Choroid plexus epithelial cell (primary cell): ENCODE results near the gene DCAKD.
A peak's percentile ranks its signal among the peaks of the same experiment; 100 is the strongest.

Experiments used
- DNase-seq: peaks from one replicate; pipeline ENCODE4 v3.0.0-alpha.2; 2010; ENCODE audit warnings: low read depth
- H3K4me3 ChIP-seq: 2 replicates; pipeline ENCODE4 v1.5.1; 2011; ENCODE audit warnings: low read depth, mild to moderate bottlenecking, control low read depth, low read length, moderate library complexity
- TF ChIP-seq, protein P1 (sequence below): conservative IDR thresholded peaks from 2 replicates; pipeline ENCODE4 v1.5.1; 2011; ENCODE audit warnings: low read depth, mild to moderate bottlenecking, control low read depth, inconsistent platforms, low read length, moderate library complexity

The DCAKD gene

DNA sequence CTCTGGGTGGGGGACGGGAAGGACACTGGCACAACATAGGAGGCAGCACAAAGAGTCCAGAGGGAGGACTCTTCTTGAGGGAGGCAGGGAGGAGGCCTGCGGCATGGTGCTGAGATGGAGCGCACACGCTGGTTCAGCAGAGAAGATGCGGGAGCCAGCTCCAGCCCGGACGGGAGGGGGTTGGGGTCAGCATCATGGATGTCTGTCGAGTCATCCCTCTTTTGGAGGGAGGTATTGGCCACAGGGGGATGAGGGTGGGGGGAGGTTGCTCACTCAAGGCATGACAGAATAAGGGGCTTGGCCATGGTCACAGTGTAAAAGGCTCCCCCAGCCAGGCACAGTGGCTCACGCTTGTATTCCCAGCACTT is 19.3 kb downstream of the DCAKD start:
- TF ChIP-seq, protein P1, sequence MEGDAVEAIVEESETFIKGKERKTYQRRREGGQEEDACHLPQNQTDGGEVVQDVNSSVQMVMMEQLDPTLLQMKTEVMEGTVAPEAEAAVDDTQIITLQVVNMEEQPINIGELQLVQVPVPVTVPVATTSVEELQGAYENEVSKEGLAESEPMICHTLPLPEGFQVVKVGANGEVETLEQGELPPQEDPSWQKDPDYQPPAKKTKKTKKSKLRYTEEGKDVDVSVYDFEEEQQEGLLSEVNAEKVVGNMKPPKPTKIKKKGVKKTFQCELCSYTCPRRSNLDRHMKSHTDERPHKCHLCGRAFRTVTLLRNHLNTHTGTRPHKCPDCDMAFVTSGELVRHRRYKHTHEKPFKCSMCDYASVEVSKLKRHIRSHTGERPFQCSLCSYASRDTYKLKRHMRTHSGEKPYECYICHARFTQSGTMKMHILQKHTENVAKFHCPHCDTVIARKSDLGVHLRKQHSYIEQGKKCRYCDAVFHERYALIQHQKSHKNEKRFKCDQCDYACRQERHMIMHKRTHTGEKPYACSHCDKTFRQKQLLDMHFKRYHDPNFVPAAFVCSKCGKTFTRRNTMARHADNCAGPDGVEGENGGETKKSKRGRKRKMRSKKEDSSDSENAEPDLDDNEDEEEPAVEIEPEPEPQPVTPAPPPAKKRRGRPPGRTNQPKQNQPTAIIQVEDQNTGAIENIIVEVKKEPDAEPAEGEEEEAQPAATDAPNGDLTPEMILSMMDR: no peak
- H3K4me3 ChIP-seq: no peak overlapping the region
- DNase-seq: no peak

DNA sequence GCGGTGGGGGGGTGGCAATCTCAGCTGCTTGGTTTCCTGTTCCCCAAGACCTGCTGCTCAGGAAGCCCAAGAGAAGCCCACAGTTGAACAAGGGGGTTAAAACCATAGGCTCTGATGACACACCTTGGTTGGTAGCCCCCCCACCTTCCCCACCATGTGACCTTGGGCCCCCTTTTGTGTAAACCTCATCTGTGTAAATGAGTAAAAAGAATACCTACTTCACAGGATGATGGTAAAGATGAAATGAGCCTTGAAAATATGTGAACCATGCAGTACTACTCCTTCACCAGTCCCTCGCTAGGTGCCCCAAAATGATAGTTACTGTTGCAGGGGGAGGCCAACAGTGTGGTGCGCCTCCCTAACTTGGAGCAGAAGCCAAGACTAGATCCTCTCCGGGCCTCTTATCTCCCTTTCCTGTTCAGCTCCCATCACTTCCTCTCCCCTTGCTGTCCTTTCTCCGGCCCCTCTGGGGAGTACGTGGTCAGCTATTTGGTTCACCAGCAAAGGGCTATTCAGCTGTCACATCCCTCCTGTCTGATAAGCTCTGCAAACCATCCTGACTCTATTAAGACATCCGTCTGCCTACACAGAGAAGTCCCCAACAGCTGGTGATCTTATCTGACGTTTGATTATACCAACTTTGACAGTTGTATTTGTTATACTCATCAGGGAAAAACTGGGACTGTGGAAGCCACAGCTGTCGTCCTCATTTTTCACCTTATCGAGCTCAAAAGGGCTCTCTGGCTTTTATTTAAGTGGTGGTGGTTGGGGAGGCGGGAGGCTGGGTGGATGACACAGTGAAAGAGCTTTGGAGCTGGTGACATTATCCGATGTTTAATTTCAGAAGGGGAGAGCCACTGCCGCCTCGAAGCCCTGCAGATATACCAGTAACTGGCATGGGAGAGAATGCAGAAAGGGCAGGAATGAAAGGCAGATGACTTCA is 19.9 kb downstream of the DCAKD start:
- TF ChIP-seq, protein P1: no peak
- H3K4me3 ChIP-seq: no peak overlapping the region
- no peak for DNase-seq

DNA sequence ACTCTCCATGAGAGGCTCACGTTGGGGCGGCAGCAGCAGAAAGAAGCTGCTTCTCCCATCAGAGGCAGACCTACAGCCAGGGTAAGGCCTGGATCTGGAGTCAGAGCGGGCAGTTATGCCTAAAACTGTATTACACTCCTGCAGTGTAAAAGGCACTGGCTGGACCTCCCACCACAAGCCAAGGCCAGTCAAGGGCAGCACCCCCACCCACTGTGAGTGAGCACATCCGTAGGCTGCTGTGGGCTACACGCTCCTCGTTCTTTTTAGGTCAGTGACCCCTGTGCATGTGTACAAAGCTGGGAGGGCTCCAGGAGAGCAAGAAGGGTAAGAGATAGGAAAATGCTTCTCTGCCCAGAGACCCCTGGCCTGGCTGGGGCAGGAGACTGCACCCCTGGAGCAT is 20.7 kb downstream of the DCAKD start:
- no peak for DNase-seq
- H3K4me3 ChIP-seq: no peak overlapping the region
- TF ChIP-seq, protein P1: no peak

DNA sequence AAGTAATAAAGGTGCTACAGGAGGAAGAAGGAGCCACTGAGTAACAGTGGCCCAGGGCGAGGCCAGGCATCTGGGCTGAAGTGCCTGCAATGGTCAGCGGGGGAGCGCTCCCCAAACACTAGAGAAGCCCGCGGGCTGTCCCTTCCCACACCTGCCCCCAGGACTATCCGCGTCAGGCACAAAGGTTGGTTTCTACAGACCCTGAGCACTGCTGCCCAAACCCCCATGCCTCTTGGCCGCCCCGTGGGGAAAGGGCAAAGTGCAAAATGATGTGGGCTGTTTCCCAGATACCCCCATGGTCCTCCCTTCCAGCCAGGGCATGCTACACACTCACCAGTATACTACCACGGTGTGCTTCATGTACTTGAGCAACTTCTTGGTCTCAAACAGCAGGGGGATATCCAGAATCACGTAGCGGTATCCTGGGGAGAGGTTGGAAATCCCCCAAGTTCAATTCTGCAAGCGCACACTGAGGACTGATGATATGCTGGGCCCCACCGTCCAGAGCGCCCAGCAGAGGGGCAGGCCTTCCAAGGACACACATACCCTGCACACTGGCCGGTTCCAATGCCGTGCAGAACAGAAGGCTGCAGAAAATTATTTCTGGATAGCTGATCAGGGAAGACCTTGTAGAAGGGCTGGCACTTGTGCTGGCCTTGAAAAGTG is 21.5 kb downstream of the DCAKD start:
- TF ChIP-seq, protein P1: no peak
- no peak overlapping the region for H3K4me3 ChIP-seq
- DNase-seq: peak; percentile 51

DNA sequence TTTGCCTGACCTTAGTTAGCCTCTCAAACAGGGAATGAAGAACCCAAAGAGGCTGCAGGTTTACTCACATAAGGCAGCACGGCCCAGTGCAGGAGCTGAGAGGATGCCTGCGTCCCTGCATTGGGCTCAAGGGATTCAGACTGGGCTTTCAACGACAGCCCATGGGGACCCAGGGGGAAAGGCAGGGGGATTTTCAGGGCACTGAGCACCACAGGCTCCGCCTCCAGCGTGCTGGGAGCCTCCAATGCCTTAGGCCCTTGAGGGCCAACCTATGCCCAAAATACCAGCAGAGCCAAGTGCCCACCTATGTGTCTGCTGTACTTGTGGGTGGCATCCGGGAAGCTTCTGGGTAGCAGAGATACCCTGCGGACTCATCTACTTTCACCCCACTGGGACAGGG is 22.3 kb downstream of the DCAKD start:
- DNase-seq: no peak
- TF ChIP-seq, protein P1: no peak
- no peak overlapping the region for H3K4me3 ChIP-seq

DNA sequence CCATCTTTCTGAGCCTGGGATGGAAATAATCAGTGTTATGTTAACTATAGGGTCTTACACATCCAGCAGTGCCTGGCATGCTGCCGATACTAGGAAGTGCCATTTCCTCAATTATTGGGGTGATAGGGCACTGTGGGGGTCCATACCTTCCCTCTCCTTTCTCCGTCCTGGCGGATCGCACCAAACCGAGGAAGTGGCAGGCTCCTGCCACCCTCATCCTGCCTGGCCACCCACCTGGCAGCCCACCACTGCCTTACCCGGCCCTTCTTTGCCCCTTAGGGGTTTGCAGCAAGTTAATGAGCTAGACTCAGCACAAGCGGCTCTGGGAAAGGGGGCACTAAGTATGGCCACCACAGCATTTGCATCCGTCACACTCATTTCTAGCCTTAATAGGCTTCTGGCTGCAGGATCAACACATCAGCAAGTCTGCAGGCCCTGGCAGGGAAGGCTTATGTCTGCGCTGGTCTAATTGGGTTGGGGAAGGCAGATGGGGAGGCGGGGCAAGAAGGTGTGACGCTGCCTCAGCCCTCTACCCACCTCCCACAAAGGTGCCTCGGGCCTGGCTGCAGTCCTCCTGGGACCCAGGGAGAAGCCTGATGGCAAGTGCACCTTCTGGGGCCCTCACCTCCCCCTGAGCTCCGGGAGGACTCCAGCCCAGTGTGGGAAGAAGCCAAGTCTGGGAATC is 28.6 kb downstream of the DCAKD start:
- no peak for DNase-seq
- no peak overlapping the region for H3K4me3 ChIP-seq
- TF ChIP-seq, protein P1: no peak
